HG02798 (cell line): Measurements from ENCODE around the gene SLC66A1.

Source experiments
- ATAC-seq: cut with Tn5 transposase; IDR thresholded peaks from one replicate; pipeline ENCODE4 v1.9.1; 2021; ENCODE audit warnings: mild to moderate bottlenecking; ENCODE audit not compliant: unreplicated experiment, poor library complexity

The SLC66A1 gene

GRCh38 chr1:19358710-19359109 is 46.6 kb downstream of the SLC66A1 start:
- no peak for ATAC-seq

GRCh38 chr1:19359357-19359756 is 47.2 kb downstream of the SLC66A1 start:
- no peak for ATAC-seq

- no peak for ATAC-seq
Observed at GRCh38 chr1:19360016-19360415, 47.9 kb downstream of the SLC66A1 start.

- ATAC-seq, result no peak
Observed at GRCh38 chr1:19360432-19360831, 48.3 kb downstream of the SLC66A1 start.

- no peak for ATAC-seq
Observed at GRCh38 chr1:19360843-19361610, 48.9 kb downstream of the SLC66A1 start.

- ATAC-seq, result no peak
Observed at GRCh38 chr1:19361611-19362147, 49.6 kb downstream of the SLC66A1 start.

GRCh38 chr1:19363536-19364152 is 51.5 kb downstream of the SLC66A1 start:
- no peak for ATAC-seq

GRCh38 chr1:19365721-19366120 is 53.6 kb downstream of the SLC66A1 start:
- ATAC-seq, result no peak

- no peak for ATAC-seq
Observed at GRCh38 chr1:19366599-19367536, 54.7 kb downstream of the SLC66A1 start.

GRCh38 chr1:19367584-19368041 is 55.5 kb downstream of the SLC66A1 start:
- ATAC-seq, result no peak

GRCh38 chr1:19368050-19368449 is 55.9 kb downstream of the SLC66A1 start:
- no peak for ATAC-seq

- no peak for ATAC-seq
Observed at GRCh38 chr1:19368964-19369363, 56.8 kb downstream of the SLC66A1 start.

- ATAC-seq, result no peak
Observed at GRCh38 chr1:19369396-19370090, 57.4 kb downstream of the SLC66A1 start.

GRCh38 chr1:19370453-19371170 is 58.5 kb downstream of the SLC66A1 start:
- no peak for ATAC-seq

GRCh38 chr1:19371226-19372135 is 59.4 kb downstream of the SLC66A1 start:
- ATAC-seq, result no peak

- ATAC-seq, result no peak
Observed at GRCh38 chr1:19372136-19372514, 60.0 kb downstream of the SLC66A1 start.

- no peak for ATAC-seq
Observed at GRCh38 chr1:19372602-19373001, 60.5 kb downstream of the SLC66A1 start.
